ENCODE measurements around the gene SOCS6. TPM values are rescaled to one million over a fixed set of nuclear protein-coding genes. Genes with fewer than 3 reads are reported as not detected.

SOCS6 gene
- total RNA-seq, 1 experiment from 2014 or later = 53.4 TPM

DNA sequence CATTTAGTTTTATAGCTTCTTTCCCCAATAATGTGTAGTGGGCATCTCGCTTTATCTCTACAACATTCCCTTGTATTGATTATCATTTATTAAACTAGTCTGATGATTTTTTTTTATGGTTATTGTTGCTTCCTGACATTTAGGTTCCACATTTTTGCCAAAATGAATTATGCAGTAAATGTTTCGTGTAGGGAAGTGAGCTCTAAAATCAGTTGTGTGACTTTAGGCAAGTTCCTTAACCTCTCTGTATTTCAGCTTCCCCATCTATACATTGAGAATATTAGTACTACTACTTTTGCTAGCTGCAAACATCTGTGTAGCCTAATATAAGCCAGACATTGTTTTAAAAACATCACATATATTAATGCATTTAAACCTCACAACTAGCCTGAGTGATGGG, 22.9 kb downstream of the SOCS6 start:
- 0 out of 2 replicates have a peak overlapping the region, but pooled peaks have one; percentile 2 for H3K9ac ChIP-seq (ENCODE audit: low read length)
- ATAC-seq = no peak

More for the DNA sequence above, 22.9 kb downstream of the SOCS6 start:
- intact Hi-C loops (cut with micrococcal nuclease) = no loop called here
- Histone ChIP-seq H3K27ac (ENCODE audit: low read depth, low read length) (no peak overlapping the region; the same call in 1 of the 2 replicates), H3K4me2 (ENCODE audit: low read length) (no peak overlapping the region), H3K4me1 (ENCODE audit: control insufficient read depth in 1 of 2, insufficient read depth in 2 of 2, low read length in 2 of 2) (peaks cover 24 to 82% of the 10 kb centered on the region in 2 experiments), H3K79me2 (ENCODE audit: insufficient read depth, low read length) (peaks cover 100% of the 10 kb centered on the region), H3K4me3 (replicated peaks in 1 of 2; ENCODE audit: low read depth in 1 of 2, low read length in 2 of 2) (no peak overlapping the region), H3K9me3 (ENCODE audit: control insufficient read depth in 1 of 2, insufficient read depth in 1 of 2, low read depth in 1 of 2, low read length in 2 of 2) (no peaks in the 10 kb centered on the region; a peak in 1 of 4 replicates), H3K36me3 (ENCODE audit: control insufficient read depth in 1 of 2, insufficient read depth in 2 of 2, low read length in 2 of 2) (peaks cover 0 to 18% of the 10 kb centered on the region in 2 experiments; a peak in 1 of 4 replicates), H4K20me1 (ENCODE audit: insufficient read depth) (peaks cover 15% of the 10 kb centered on the region; the same call in 1 of the 2 replicates), H2AFZ (ENCODE audit: low read depth, low read length, poor library complexity, severe bottlenecking) (no peak overlapping the region), H3K9me2 (ENCODE audit: insufficient read depth) (no peaks in the 10 kb centered on the region), H3K27me3 (ENCODE audit: insufficient read depth, low read length) (no peaks in the 10 kb centered on the region)
- CTCF ChIA-PET = no interaction called here
- TF ChIP-seq EZH2phosphoT487 (IDR thresholded peaks at IDR 0.05; ENCODE audit: borderline replicate concordance) = no peak
- TF ChIP-seq TCF7L2 (IDR thresholded peaks at IDR 0.05; ENCODE audit: borderline replicate concordance, extremely low read depth, insufficient read depth, insufficient read length) = no peak
- TF ChIP-seq, protein P1, sequence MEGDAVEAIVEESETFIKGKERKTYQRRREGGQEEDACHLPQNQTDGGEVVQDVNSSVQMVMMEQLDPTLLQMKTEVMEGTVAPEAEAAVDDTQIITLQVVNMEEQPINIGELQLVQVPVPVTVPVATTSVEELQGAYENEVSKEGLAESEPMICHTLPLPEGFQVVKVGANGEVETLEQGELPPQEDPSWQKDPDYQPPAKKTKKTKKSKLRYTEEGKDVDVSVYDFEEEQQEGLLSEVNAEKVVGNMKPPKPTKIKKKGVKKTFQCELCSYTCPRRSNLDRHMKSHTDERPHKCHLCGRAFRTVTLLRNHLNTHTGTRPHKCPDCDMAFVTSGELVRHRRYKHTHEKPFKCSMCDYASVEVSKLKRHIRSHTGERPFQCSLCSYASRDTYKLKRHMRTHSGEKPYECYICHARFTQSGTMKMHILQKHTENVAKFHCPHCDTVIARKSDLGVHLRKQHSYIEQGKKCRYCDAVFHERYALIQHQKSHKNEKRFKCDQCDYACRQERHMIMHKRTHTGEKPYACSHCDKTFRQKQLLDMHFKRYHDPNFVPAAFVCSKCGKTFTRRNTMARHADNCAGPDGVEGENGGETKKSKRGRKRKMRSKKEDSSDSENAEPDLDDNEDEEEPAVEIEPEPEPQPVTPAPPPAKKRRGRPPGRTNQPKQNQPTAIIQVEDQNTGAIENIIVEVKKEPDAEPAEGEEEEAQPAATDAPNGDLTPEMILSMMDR (IDR thresholded peaks at IDR 0.05 in 2 of 3, conservative IDR thresholded peaks at IDR 0.05 in 1 of 3; ENCODE audit: borderline replicate concordance in 1 of 3, insufficient read depth in 1 of 3, low read depth in 2 of 3, low read length in 2 of 3) = no peak
- no peak for TF ChIP-seq EGR1 (IDR thresholded peaks at IDR 0.05; ENCODE audit: low read depth)
- TF ChIP-seq ZFX (IDR thresholded peaks at IDR 0.05) = no peak
- TF ChIP-seq ATF3 (IDR thresholded peaks at IDR 0.05) = no peak
- no peak for TF ChIP-seq YY1 (IDR thresholded peaks at IDR 0.05; ENCODE audit: extremely low read depth, insufficient replicate concordance, low read depth, low read length)
- TF ChIP-seq POLR2AphosphoS5 (IDR thresholded peaks at IDR 0.05; ENCODE audit: low read depth, low read length) = no peak
- no TSS peak for BruUV-seq (replicated peaks)
- POLR2A ChIA-PET = no interaction called here
- RAD21 ChIA-PET (ENCODE audit: low non-redundant PET in 1 of 2, low total read pairs in 2 of 2, uncharacterized antibody in 2 of 2, unreplicated experiment in 2 of 2) = no interaction called here
- DNase-seq (ENCODE audit: low read depth, low spot score) = no peak

All from HCT116 (cell line).